Retinal pigment epithelial cell (primary cell): ENCODE data around the gene CXCL9.

Source experiments
- DNase-seq: peaks from one replicate; pipeline ENCODE4 v3.0.0-alpha.2; 2010; ENCODE audit warnings: low read depth
- H3K4me3 ChIP-seq: 2 replicates; pipeline ENCODE4 v1.5.1; 2011; ENCODE audit warnings: mild to moderate bottlenecking, low read length, control low read depth, moderate library complexity
- CTCF ChIP-seq: conservative IDR thresholded peaks from 2 replicates; pipeline ENCODE4 v1.5.1; 2011; ENCODE audit warnings: low read depth, low read length, control low read depth, inconsistent platforms

Gene CXCL9

GRCh38 chr4:76036855-76037254 lies 29.5 kb upstream of the CXCL9 start:
- TF ChIP-seq CTCF: no peak
- H3K4me3 ChIP-seq: no peak overlapping the region
- no peak for DNase-seq

- H3K4me3 ChIP-seq: no peak within 1 kb of the TSS
- no peak for DNase-seq
- TF ChIP-seq CTCF: no peak
These were observed 28.6 kb upstream of the CXCL9 start, which contains the start of gene CXCL11 for GRCh38 chr4:76035799-76036380. Gene CXCL11, minus strand, starts transcription at chr4:76036070. Its CDS starts 83 bp downstream, at chr4:76035987.

- H3K4me3 ChIP-seq: no peak overlapping the region
- no peak for TF ChIP-seq CTCF
- no peak for DNase-seq
These were observed 27.8 kb upstream of the CXCL9 start for GRCh38 chr4:76035141-76035540.

- no peak for DNase-seq
- TF ChIP-seq CTCF: no peak
- no peak overlapping the region for H3K4me3 ChIP-seq
These were observed 22.0 kb upstream of the CXCL9 start for GRCh38 chr4:76029300-76029699.

- DNase-seq: no peak
- H3K4me3 ChIP-seq: peak overlapping the region; percentile 24
- no peak for TF ChIP-seq CTCF
These were observed 21.0 kb upstream of the CXCL9 start for GRCh38 chr4:76028350-76028765.

GRCh38 chr4:76024065-76024464 lies 16.8 kb upstream of the CXCL9 start:
- DNase-seq: no peak
- TF ChIP-seq CTCF: no peak

GRCh38 chr4:76023389-76023788 lies 16.1 kb upstream of the CXCL9 start, which contains the start of gene CXCL10:
Gene CXCL10, minus strand, starts transcription at chr4:76023497. Its CDS starts 66 bp downstream, at chr4:76023431.
- H3K4me3 ChIP-seq: no peak within 1 kb of the TSS
- no peak for TF ChIP-seq CTCF
- no peak for DNase-seq

More at GRCh38 chr4:76024065-76024464, 16.8 kb upstream of the CXCL9 start:
- no peak overlapping the region for H3K4me3 ChIP-seq
